HG03039 (cell line): ENCODE results near the gene ZNF600.
"Not testable (repeated sequence)": the region's sequence is repeated elsewhere in the genome, so short reads cannot be mapped to it uniquely, and the experiment has no call there.

Experiments
- ATAC-seq: cut with Tn5 transposase; IDR thresholded peaks from one replicate; pipeline ENCODE4 v1.9.1; 2021; ENCODE audit warnings: mild to moderate bottlenecking, moderate library complexity; ENCODE audit not compliant: unreplicated experiment

The ZNF600 gene

DNA sequence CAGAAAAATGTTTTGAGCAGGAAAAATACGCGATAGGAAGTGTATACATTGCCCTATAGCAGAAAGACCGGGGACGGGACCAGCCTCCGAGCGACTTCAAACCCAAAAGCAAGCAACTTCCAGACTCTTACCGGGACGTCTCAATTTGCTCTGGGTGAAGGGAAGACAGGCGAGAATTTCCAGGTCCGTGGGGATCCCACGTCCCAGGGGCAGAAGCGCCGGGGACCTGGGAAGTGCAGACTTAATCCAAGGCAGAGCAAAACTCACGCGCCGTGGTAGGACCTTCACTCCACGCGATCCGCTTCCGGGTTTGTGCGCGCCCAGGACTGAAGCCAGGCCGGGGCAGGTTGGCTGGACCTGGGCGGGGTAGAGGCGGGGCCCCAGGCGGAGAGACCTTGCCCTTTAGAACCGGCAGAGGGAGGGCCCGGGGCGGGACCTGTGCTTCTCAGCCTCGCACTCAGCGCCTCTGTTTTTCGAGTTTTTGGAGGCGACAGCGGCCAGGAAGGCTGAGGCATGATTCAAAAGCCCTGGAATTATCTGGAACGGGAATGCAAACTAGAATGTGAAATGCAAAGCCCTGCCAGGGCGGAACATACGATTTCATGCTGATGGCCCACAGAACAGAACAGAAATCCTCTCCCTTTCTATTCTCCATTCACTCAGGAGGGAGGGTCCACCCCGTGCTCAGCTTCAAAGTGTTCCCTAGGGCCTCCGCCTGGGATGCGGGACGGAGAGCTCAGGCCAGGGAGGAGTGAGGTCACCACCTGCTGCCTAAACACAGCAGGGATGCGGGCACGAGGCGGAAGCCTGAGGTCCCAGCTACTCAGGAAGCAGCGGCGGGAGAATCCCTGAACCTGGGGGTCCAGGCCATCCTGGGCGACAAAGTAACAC, at the start of gene ZNF600:
ZNF600 (minus strand) TSS at position 328 of the 891 bp plus-strand sequence. CDS start 7,903 bp downstream, outside the sequence.
- peak; percentile 87 for ATAC-seq

DNA sequence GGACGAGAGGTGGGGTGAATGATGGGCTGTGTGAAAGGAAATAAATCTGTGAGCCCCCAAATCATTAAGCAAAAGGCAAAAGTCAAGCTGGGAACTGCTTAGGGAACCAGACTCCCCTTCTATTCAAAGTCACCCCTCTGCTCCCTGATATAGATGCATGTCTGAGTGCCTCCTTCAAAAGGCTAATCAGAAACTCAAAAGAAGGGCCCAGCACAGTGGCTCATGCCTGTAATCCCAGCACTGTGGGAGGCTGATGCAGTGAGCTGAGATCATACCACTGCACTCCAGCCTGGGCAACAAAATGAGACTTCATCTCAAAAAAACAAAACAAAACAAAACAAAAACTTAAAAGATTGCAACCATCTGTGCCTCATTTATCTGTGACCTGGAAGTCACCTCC, 47.7 kb upstream of the ZNF600 start:
- not testable (repeated sequence) for ATAC-seq

DNA sequence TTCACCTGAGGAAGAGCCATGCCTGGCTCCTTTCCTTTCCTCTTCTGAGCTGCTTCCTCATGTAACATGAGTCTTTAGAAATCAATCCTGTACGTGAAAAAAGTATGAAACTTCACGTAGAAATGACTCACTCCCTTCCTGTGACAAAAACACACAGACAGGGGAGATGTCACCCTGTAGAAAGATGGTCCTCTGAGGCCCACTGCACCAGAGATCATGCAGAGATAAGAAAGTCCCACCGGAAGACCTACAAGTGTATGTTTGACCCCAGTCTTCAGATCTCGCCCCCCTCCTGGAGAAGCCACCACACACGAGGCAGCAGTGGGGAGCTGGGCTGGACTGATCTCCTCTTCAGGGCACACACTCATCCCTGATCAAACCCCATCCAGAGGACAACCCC, 47.0 kb upstream of the ZNF600 start:
- ATAC-seq, result not testable (repeated sequence)

DNA sequence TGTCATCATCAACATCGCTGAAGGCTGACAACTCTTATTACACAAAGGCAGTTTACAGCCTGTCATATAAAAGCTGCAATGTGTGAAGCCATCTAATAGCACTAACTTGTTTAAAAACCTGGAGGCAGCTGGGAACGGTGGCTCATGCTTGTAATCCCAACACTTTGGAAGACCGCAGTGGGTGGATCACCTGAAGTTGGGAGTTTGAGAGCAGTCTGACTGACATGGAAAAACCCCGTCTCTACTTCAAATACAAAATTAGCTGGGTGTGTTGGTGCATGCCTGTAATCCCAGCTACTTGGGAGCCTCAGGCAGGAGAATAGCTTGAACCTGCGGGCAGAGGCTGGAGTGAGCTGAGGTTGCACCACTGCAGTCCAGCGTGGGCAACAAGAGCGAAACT, 43.3 kb upstream of the ZNF600 start:
- ATAC-seq, result not testable (repeated sequence)

DNA sequence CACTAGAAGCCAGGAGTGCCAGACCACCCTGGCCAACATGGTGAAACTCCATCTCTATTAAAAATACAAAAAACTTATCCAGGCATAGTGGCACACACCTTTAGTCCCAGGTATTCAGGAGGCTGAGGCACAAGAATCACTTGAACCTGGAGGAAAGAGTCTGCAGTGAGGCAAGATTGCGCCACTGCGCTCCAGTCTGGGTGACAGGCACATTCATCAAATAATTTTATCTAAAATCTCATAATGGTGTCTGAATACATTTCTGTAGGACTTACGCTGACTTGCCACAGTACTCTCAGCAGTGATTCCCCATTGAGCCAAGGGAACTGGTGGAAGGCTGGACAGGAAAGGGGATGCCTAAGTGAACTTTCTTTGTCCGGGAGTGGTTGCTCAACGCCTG, 39.2 kb upstream of the ZNF600 start:
- ATAC-seq, result no peak

DNA sequence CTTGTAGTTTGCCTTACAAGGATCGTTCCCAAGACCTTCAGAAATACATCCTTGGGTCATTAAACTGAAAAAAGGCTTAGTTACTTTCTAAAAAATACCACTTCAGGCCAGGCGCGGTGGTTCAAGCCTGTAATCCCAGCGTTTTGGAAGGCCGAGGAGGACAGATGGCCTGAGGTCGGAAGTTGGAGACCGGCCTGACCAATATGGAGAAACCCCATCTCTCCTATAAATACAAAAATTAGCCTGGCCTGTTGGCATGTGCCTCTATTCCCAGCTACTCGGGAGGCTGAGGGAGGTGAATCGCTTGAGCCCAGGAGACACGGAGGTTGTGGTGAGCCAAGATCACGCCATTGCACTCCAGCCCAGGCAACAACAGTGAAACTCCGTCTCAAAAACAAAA, 37.1 kb upstream of the ZNF600 start:
- ATAC-seq, result no peak

DNA sequence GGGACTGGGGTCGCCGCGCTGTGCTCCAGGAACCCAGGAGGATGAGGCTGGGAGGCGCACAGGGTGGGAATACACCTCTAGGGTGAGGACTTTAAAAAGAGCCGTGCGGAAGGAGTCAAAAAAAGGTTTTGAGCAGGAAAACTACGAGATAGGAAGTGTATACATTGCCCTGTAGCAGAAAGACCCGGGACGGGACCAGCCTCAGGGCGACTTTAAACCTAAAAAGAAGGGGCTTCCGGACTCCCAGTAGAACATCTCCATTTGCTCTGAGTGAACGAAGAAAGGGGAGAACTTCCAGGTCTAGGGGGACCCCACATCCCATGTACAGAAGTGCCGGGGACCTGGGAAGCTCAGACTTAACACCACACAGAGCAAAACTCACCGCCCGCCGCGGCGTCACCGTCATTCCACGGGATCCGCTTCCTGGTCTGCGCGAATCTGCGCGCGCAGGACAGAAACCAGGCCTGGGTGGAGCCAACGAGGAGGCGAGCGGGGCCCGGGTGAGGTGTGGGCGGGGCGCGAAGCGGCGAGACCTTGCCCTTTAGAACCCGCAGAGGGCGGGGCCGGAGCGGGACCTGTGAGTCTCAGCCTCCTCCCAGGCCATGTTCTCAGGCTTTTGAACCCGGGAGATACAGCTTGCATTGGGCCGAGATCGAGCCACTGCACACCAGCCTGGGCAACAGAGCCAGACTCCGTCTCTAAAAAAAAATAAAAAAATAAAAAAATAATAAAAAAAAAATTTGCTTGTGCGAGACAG, 34.8 kb upstream of the ZNF600 start, which contains the start of gene ZNF28:
ZNF28 (minus strand) TSS at position 430 of the 757 bp plus-strand sequence. CDS start 3,675 bp downstream, outside the sequence.
- peak; percentile 93 for ATAC-seq

GRCh38 chr19:52820472-52821203, 34.0 kb upstream of the ZNF600 start:
- peak; percentile 35 for ATAC-seq

GRCh38 chr19:52809801-52810200, 23.2 kb upstream of the ZNF600 start:
- no peak for ATAC-seq

GRCh38 chr19:52799950-52800640, 13.5 kb upstream of the ZNF600 start:
- ATAC-seq, result not testable (repeated sequence)

- ATAC-seq, result no peak
These were observed 2.8 kb upstream of the ZNF600 start for GRCh38 chr19:52789440-52789839.

GRCh38 chr19:52786078-52786463, 520 bp downstream of the ZNF600 start:
- peak; percentile 19 for ATAC-seq

DNA sequence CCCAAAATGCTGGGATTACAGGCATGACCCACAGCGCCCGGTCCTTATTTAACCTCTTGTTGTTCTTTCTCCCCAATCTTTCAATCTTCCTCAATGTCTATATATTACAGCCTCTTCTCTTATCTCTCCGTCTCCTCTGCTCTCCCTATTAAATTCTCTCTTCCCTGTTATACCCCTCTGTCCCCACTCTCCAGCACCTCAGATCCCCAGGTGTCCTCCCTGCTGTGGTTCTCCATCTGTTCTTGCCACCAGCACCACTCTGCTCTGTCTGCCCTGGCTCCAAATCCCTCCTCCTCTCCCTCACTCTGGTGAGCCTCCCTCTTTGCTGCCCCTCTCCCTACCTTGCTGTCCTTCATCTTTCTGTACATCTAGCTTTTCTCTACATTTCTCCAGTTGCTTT, 1.1 kb downstream of the ZNF600 start:
- no peak for ATAC-seq

DNA sequence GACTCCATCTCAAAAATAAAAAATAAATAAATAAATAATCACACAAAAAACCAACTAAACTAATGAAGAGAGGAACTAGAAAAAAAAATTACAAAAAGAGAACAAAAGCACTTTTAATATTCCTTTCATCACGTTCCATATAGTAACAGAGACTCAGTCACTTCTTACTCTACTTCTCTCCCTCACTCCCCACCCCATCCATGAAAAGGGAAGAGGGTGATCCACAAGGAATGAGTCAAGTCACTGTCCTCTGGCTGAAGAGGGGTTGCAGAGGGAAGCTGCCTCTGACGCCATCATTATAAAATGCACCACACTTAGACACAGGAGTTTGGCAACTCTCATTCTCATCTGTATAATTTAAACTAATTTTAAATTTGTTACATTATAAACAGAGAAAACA, 3.7 kb downstream of the ZNF600 start:
- not testable (repeated sequence) for ATAC-seq

DNA sequence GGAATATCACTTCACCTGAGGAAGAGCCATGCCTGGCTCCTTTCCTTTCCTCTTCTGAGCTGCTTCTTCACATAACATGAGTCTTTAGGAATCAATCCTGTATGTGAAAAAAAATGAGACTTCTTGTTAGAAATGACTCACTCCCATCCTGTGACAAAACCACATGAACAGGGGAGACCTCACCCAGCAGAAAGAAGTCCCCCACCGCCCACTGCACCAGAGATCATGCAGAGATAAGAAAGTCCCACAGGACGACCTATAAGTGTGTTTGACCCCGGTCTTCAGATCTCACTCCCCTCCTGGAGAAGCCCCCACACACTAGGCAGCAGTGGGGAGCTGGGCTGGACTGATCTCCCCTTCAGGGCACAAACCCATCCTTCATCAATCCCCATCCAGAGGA, 7.8 kb downstream of the ZNF600 start:
- no peak for ATAC-seq

DNA sequence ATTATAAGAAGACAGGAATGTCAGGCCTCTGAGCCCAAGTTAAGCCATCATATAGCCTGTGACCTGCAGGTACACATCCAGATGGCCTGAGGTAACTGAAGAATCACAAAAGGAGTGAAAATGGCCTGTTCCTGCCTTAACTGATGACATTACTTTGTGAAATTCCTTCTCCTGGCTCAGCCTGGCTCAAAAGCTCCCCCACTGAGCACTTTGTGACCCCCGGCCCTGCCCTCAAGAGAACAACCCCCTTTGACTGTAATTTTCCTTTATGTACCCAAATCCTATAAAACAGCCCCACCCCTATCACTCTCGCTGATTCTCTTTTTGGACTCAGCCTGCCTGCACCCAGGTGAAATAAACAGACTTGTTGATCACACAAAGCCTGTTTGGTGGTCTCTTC, 30.1 kb downstream of the ZNF600 start:
- not testable (repeated sequence) for ATAC-seq

DNA sequence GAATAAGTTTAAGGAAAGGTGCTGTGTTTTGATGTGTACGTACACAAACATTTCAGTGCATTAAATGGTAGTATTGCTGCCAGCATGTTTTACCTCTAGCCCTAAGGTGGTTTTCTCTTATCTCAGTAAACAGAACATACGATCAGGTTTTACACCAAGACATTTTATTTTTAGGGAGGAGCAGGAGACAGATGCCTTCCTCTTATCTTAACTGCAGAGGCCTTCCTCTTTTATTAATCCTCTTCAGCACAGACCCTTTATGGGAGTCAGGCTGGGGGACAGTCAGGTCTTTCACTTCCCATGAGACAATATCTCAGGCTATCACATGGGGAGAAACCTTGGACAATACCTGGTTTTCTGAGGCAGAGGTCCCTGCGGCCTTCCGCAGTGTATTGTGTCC, 36.8 kb downstream of the ZNF600 start:
- no peak for ATAC-seq

DNA sequence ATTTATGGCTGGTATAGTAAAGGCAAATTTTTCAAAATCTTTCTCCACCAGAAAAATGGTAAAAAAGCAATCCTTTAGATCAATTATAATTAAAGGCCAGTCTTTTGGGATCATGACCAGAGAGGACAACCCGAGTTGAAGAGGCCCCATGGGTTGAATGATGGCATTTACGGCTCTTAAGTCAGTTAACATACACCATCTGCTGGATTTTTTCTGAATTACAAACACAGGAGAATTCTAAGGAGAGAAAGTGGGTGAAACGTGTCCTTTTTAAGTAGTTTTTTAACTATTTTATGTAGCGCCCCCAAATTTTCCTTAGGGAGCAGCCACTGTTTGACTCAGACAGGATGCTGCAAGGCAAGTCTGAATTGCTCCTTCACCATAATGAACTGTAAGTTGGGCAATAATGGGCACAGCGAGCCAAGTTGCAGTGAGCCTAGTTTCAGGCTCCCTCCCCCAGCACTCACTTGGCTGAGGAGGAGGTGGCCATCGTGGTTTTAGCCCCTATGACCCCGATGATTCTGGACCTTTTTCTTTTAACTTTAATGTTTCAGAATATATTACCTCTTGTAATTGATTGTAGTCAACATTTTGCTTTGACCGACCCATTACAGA, 38.1 kb downstream of the ZNF600 start:
- no peak for ATAC-seq

GRCh38 chr19:52745919-52746318, 40.7 kb downstream of the ZNF600 start:
- ATAC-seq, result not testable (repeated sequence)

DNA sequence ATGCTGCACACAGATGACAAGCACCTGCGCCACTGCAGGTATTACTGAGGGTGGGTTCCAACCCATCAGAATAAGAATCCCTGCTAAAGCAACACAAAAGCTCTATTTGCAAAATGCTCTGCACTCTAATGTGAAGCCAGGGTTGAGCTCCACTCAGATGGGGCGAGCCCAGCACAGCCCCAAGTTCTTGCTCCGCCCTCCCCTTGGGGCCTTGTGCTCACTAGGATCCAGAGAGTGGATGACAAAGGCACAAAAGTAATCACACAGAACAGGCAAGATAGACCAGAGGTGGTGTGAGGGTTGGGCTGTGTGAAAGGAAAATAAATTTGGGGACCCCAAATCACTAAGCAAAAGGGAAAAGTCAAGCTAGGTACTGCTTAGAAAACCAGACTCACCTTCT, 43.5 kb downstream of the ZNF600 start:
- ATAC-seq, result no peak
